ENCODE results near the gene NAT8L.
A peak's percentile ranks its signal among the peaks of the same experiment; 100 is the strongest.
"Not testable (repeated sequence)": the region's sequence is repeated elsewhere in the genome, so short reads cannot be mapped to it uniquely, and the experiment has no call there.

Gene NAT8L

GRCh38 chr4:2059046-2059725, at the start of gene NAT8L:
Gene NAT8L (plus strand): TSS chr4:2059327. CDS start chr4:2059512, 185 bp downstream.
- DNase-seq (ENCODE audit: low read depth in 2 of 2), result no peak

GRCh38 chr4:2009651-2010233, 49.4 kb upstream of the NAT8L start:
- peak in 1 of 2 donors; percentile 17 for DNase-seq (ENCODE audit: low read depth in 2 of 2)

- DNase-seq (ENCODE audit: low read depth in 2 of 2), result no peak
Measured at GRCh38 chr4:2011583-2011982, 47.5 kb upstream of the NAT8L start.

GRCh38 chr4:2015008-2015407, 44.1 kb upstream of the NAT8L start:
- no peak for DNase-seq (ENCODE audit: low read depth in 2 of 2)

- DNase-seq (ENCODE audit: low read depth in 2 of 2), result not testable (repeated sequence)
Measured at GRCh38 chr4:2021358-2022018, 37.6 kb upstream of the NAT8L start.

- DNase-seq (ENCODE audit: low read depth in 2 of 2), result no peak
Measured at GRCh38 chr4:2024683-2025082, 34.4 kb upstream of the NAT8L start.

- DNase-seq (ENCODE audit: low read depth in 2 of 2), result no peak
Measured at GRCh38 chr4:2025817-2026216, 33.3 kb upstream of the NAT8L start.

GRCh38 chr4:2027120-2027519, 32.0 kb upstream of the NAT8L start:
- DNase-seq (ENCODE audit: low read depth in 2 of 2), result not testable (repeated sequence)

- not testable (repeated sequence) for DNase-seq (ENCODE audit: low read depth in 2 of 2)
Measured at GRCh38 chr4:2031161-2031560, 28.0 kb upstream of the NAT8L start.

- no peak for DNase-seq (ENCODE audit: low read depth in 2 of 2)
Measured at GRCh38 chr4:2036327-2036726, 22.8 kb upstream of the NAT8L start.

- no peak for DNase-seq (ENCODE audit: low read depth in 2 of 2)
Measured at GRCh38 chr4:2036866-2037265, 22.3 kb upstream of the NAT8L start.

- DNase-seq (ENCODE audit: low read depth in 2 of 2), result no peak
Measured at GRCh38 chr4:2040391-2041238, 18.5 kb upstream of the NAT8L start.

GRCh38 chr4:2041239-2042130, 17.6 kb upstream of the NAT8L start:
- peak; percentile 68 to 71 for DNase-seq (ENCODE audit: low read depth in 2 of 2)

GRCh38 chr4:2042204-2042946, 16.8 kb upstream of the NAT8L start:
- no peak for DNase-seq (ENCODE audit: low read depth in 2 of 2)

- no peak for DNase-seq (ENCODE audit: low read depth in 2 of 2)
Measured at GRCh38 chr4:2042947-2043395, 16.2 kb upstream of the NAT8L start.

GRCh38 chr4:2043396-2044118, 15.6 kb upstream of the NAT8L start:
- DNase-seq (ENCODE audit: low read depth in 2 of 2), result no peak

GRCh38 chr4:2044119-2044485, 15.0 kb upstream of the NAT8L start:
- DNase-seq (ENCODE audit: low read depth in 2 of 2), result no peak

GRCh38 chr4:2044542-2045517, 14.3 kb upstream of the NAT8L start:
- DNase-seq (ENCODE audit: low read depth in 2 of 2), result no peak
